ENCODE measurements around the gene AIFM2.

The AIFM2 gene

GRCh38 chr10:70130878-70131559 lies 1.6 kb downstream of the AIFM2 start:
- TF ChIP-seq TCF4 (CRISPR knock-in tag; IDR thresholded peaks at IDR 0.05; ENCODE audit: borderline replicate concordance) (no peak), OSR1 (CRISPR knock-in tag; IDR thresholded peaks at IDR 0.05) (no peak), CSRNP3 (CRISPR knock-in tag; IDR thresholded peaks at IDR 0.05) (no peak)
- ATAC-seq = no peak

- ATAC-seq = no peak
- TF ChIP-seq ARNTL (CRISPR knock-in tag; IDR thresholded peaks at IDR 0.05; ENCODE audit: borderline replicate concordance, low read depth) (no peak), ZNF565 (CRISPR knock-in tag; conservative IDR thresholded peaks at IDR 0.05; ENCODE audit: low read depth) (no peak), TSHZ2 (CRISPR knock-in tag; IDR thresholded peaks at IDR 0.05) (no peak)
Observed at GRCh38 chr10:70126700-70127395, 5.8 kb downstream of the AIFM2 start.

GRCh38 chr10:70125918-70126552 lies 6.6 kb downstream of the AIFM2 start:
- no peak for ATAC-seq
- TF ChIP-seq RARB (CRISPR knock-in tag; IDR thresholded peaks at IDR 0.05) (no peak), TOX (CRISPR knock-in tag; IDR thresholded peaks at IDR 0.05; ENCODE audit: borderline replicate concordance) (no peak), ZNF70 (CRISPR knock-in tag; IDR thresholded peaks at IDR 0.05) (no peak), ARNTL (CRISPR knock-in tag; IDR thresholded peaks at IDR 0.05; ENCODE audit: borderline replicate concordance, low read depth) (no peak), ZNF565 (CRISPR knock-in tag; conservative IDR thresholded peaks at IDR 0.05; ENCODE audit: low read depth) (no peak), ESRRG (CRISPR knock-in tag; IDR thresholded peaks at IDR 0.05) (no peak)

- TF ChIP-seq PPARA (CRISPR knock-in tag; IDR thresholded peaks at IDR 0.05; ENCODE audit: borderline replicate concordance) (no peak), POU6F1 (CRISPR knock-in tag; IDR thresholded peaks at IDR 0.05; ENCODE audit: borderline replicate concordance, low read depth) (no peak), ZNF8 (CRISPR knock-in tag; IDR thresholded peaks at IDR 0.05) (no peak), OSR1 (CRISPR knock-in tag; IDR thresholded peaks at IDR 0.05) (no peak)
- no peak for ATAC-seq
Observed at GRCh38 chr10:70124918-70125317, 7.7 kb downstream of the AIFM2 start.

GRCh38 chr10:70124415-70124814 lies 8.2 kb downstream of the AIFM2 start:
- TF ChIP-seq ZFP3 (CRISPR knock-in tag; IDR thresholded peaks at IDR 0.05) = no peak
- no peak for ATAC-seq

- no peak for ATAC-seq
- TF ChIP-seq PPARA (CRISPR knock-in tag; IDR thresholded peaks at IDR 0.05; ENCODE audit: borderline replicate concordance) (no peak), TSHZ2 (CRISPR knock-in tag; IDR thresholded peaks at IDR 0.05) (no peak), POU6F1 (CRISPR knock-in tag; IDR thresholded peaks at IDR 0.05; ENCODE audit: borderline replicate concordance, low read depth) (no peak), CREB5 (CRISPR knock-in tag; IDR thresholded peaks at IDR 0.05; ENCODE audit: low read depth) (no peak), ZFP30 (CRISPR knock-in tag; IDR thresholded peaks at IDR 0.05) (no peak), ZNF70 (CRISPR knock-in tag; IDR thresholded peaks at IDR 0.05) (no peak), ZC3H10 (CRISPR knock-in tag; IDR thresholded peaks at IDR 0.05) (no peak), ZFP3 (CRISPR knock-in tag; IDR thresholded peaks at IDR 0.05) (no peak), RARB (CRISPR knock-in tag; IDR thresholded peaks at IDR 0.05) (no peak), ESRRG (CRISPR knock-in tag; IDR thresholded peaks at IDR 0.05) (no peak), ZNF565 (CRISPR knock-in tag; conservative IDR thresholded peaks at IDR 0.05; ENCODE audit: low read depth) (no peak)
Observed at GRCh38 chr10:70123817-70124216, 8.8 kb downstream of the AIFM2 start.

Measured in SK-N-SH treated with all-trans-retinoic acid at 6 μM for 48 hours (cell line).